DOHH2 (cell line): ENCODE data around the gene CAMK1G.

Experiments
- EZH2phosphoT487 ChIP-seq: fragments of 200-600 bp; sonication (generic); IDR thresholded peaks from 2 replicates; pipeline ENCODE4 v1.6.1; 2017; ENCODE audit warnings: borderline replicate concordance, mild to moderate bottlenecking, antibody characterized with exemption, low read length, moderate library complexity, mixed read lengths
- TF ChIP-seq, protein P1 (sequence below): fragments of 200-600 bp; sonication (generic); IDR thresholded peaks from one replicate; pipeline ENCODE4 v1.5.1; 2014; ENCODE audit warnings: antibody characterized with exemption, mild to moderate bottlenecking, low read depth, low read length; ENCODE audit not compliant: poor library complexity, severe bottlenecking

- TF ChIP-seq, protein P1, sequence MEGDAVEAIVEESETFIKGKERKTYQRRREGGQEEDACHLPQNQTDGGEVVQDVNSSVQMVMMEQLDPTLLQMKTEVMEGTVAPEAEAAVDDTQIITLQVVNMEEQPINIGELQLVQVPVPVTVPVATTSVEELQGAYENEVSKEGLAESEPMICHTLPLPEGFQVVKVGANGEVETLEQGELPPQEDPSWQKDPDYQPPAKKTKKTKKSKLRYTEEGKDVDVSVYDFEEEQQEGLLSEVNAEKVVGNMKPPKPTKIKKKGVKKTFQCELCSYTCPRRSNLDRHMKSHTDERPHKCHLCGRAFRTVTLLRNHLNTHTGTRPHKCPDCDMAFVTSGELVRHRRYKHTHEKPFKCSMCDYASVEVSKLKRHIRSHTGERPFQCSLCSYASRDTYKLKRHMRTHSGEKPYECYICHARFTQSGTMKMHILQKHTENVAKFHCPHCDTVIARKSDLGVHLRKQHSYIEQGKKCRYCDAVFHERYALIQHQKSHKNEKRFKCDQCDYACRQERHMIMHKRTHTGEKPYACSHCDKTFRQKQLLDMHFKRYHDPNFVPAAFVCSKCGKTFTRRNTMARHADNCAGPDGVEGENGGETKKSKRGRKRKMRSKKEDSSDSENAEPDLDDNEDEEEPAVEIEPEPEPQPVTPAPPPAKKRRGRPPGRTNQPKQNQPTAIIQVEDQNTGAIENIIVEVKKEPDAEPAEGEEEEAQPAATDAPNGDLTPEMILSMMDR = no peak
- no peak for TF ChIP-seq EZH2phosphoT487
Observed at GRCh38 chr1:209544098-209544497, 39.4 kb upstream of the CAMK1G start.
